Stimulated activated naive CD4-positive, alpha-beta T cell (primary cell): Measurements from ENCODE around the gene GRAP2.
"Not testable (repeated sequence)": the region's sequence is repeated elsewhere in the genome, so short reads cannot be mapped to it uniquely, and the experiment has no call there.

Source experiments
- DNase-seq, 6 experiments: peaks; one replicate each; lab custom pipeline; 2025; lab: John Stamatoyannopoulos, UW

Gene GRAP2

GRCh38 chr22:39967103-39967829, 66.4 kb downstream of the GRAP2 start:
- no peak for DNase-seq

- DNase-seq = no peak
Observed at GRCh38 chr22:39967996-39968972, 67.4 kb downstream of the GRAP2 start.

- no peak for DNase-seq
Observed at GRCh38 chr22:39970742-39971141, 69.9 kb downstream of the GRAP2 start.

DNA sequence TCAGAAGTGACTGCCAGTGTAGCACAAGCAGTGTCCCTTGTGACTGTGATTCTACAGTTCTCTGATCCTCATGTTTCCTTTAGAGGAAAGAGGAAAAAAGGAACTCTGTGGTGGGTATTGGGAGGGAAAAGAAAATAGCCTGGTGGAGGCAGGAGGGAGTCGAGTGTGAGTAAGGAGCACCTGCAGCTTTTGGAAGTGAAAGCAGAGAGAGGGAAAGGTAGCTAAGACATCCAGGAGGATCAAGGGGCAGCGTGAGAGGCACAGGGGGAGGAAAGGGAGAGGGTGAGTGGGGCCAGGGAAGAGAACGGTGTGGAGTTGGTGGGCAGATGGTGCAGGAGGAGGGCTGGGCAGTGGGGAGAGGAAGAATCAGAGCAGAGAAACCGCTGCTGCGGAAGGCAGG, 71.8 kb downstream of the GRAP2 start:
- no peak for DNase-seq

DNA sequence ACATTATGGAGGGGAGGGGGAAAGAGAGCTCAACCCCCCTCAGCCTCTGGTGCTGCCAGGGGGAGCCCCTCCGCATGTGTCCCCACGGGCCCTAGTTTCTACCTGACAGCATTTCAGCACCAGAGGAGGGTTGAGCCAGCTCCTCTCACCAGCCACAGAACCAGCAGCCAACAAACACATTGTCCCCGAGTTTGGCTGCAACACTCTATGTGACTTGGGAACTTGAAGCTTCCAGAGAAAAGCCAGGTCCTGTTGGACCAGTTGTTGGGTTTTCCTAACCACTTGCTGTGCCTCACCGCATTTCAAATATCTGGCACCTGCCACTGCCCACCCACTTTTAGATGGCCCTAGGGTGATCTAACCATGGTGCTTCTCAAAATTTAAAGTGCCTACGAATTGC, 72.8 kb downstream of the GRAP2 start:
- DNase-seq = no peak

DNA sequence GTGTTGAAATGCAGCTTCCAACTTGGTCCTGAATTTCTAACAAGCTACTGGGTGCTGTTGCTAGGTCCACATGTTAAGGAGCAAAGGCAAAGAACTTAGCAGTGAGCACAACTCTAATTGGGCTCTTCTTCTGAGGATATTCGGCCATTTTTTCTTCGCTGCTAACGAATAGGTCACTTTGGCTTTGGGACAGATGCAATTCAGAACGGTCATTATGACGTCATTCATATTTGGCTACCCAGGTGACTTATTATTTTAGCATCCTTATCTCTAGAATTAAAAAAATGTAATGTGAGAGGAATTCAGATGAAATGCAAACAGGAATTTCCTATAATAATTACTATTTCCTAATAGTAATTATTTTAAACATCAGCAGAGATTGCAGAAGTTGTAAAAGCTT, 73.2 kb downstream of the GRAP2 start:
- DNase-seq = no peak

DNA sequence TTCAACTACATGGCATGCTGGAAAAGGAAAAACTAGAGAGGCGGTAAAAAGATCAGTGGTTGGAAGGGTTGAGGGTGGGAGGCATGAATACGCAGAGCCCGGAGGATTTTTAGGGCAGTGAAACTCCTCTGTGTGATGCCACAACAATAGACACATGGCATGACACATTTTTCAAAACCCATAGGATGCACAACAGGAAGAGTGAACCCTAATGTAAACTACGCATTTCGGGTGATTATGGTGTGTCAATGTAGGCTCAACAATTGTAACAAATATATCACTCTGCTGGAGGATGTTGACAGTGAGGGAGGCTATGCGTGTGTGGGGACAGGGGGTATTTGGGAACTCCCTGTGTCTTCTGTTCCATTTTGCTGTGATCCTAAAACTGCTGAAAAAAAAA, 78.2 kb downstream of the GRAP2 start:
- DNase-seq = no peak

GRCh38 chr22:39979458-39979857, 78.6 kb downstream of the GRAP2 start:
- no peak for DNase-seq

DNA sequence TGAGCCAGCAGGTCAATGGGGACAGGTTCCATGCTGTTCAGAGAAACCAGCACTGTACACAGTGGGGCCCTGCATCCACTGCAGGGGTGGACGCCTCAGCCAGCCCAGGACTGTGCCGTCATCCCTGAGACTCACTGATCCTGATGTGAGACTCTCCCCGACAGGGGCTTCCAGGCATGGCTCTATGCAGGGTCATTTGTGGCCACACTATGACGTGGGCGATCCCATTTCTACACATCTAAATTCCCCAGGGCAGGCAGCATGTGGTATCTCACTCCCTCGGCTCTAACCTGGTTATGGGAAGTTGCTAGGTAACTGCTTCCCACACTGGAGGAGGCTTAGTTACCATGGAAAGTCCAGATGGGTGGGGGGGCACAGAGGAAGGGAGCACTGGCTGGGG, 79.7 kb downstream of the GRAP2 start:
- DNase-seq = no peak

DNA sequence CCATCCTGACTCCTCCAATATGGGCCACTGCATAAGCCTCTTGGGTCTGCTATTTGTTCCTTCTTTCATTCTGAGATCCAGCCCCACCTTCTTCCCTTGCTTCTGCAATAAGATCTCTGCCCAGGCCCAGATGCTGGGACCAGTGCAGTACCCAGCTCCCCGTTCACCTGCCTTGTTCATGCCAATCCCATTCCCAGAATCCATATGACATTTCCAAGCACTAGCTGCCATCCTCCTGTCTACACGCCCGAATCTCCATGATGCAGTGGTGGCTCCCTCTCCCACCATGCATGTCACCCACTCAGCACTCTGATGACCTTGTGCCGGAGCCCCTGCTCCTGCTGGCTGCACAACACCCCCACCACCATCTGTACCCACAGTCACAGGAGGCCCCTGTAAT, 82.5 kb downstream of the GRAP2 start:
- no peak for DNase-seq

GRCh38 chr22:39984006-39984405, 83.1 kb downstream of the GRAP2 start:
- DNase-seq = no peak

- no peak for DNase-seq
Observed at GRCh38 chr22:39984746-39985145, 83.9 kb downstream of the GRAP2 start.

DNA sequence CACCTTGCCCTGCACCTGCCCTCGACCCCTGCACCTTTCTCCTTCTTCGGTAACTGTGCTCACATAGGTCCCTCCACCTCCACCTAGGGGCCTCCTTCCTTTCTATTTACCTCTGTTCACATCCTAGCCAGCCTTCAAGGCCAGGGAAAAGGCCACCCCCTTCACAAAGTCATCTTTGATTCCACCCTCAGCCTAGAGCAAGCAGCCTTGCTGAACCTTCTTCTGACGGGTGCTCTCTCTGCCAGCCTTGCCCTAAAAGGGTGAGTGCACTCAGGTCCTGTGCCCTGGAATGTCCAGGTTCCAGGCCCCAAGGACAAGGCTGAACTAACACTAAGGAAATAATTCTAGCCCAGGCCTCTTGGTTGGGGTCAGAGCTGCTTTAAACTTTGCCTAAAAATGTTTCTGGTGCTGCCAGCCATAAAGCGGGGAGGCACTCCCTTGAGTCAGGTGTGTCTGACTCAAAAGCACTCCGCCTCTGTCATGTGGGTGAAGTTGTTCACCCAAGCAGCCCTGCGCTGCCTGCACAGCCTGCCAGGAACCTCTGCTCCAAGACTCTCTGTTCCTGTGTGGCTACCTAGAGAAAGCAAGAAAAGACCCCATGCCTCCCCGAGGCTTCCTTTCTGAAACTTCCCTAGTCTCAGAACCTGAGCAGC, 84.6 kb downstream of the GRAP2 start:
- peak in 2 of 6 experiments; percentile 18 to 45 for DNase-seq

DNA sequence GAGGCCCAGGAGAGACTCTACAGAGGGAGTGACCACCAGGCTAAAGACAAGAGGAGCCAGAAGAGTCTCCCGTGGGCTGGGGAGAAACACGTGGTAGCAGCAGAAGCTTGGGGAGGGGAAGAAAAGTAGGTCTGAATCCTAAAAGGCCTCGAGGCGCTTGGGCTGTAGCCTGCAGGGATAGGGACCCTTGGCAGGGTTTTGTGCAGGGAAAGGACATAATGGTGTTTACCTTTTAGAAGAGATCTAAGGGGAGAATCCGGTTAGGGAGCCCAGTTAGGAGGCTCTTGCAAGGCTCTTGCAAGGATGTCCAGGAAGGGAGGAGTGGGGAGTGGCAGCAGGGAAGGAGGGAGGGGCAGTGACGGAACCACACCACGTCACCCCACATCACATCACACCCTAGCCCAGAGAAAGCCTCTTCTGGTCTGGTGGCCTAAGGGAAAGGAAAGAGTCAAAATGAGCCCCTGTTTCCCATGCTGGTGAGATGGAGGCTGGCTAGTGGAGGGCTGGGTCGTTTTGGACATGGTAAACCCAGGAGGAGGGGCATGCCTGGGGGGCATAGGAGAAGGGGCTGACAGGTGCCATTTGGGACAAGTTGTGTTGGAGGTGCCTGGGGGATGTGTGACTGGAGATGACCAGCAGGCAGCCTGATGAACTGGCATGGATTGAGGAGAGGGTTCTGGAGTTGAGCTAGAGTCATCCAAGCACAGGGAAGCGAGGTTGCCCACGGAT, 87.7 kb downstream of the GRAP2 start:
- DNase-seq = no peak

DNA sequence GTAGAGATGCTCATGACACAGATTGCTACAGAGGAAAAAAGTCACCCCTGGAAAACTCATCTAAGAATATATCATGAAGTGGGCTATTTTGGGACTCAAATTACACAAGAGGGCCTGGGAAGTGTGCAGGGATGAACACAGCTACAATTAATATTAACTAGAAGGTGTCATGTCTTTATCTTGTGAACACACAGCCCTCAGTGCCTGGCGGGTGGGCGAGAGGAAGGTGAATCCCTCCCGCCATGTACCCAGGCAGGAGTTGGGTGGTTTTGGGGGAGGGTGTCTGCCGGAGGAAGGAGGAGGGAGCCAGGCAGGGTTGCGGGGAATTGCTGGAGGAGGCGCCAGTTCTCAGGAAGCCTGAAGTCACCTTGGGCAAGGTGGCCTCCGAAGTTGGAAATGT, 88.7 kb downstream of the GRAP2 start:
- no peak for DNase-seq

GRCh38 chr22:39990686-39991085, 89.8 kb downstream of the GRAP2 start:
- no peak for DNase-seq

DNA sequence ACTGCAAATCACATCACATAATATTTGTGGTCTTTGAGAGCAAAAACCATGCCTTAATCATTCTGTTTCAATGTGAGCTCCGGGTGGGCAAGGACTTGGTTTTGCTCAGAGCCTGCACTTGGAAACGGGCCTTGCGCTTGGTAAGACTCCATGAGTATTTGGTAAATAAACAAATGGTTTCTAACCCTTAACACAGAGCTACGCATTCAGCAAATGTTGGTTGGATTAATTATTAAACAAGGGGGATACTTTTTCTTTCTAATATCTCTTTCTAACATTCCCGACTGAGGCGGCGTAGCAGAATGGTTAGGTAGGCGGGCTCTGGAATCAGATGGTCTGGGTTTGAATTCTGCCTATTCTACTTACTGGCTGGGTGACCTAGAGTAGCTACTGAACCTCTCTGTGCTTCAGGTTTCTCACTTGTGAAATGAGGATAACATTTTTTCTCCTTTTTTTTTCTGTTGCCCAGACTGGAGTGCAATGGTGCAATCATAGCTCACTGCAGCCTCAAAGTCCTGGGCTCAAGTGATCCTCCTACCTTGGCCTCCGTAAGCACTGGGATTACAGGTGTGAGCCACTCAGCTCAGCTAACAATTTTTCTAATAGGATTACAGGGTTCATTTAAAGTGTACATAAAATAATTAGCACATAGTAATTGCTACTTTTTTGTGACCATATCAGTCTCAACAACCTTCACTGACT, 90.4 kb downstream of the GRAP2 start:
- no peak for DNase-seq

DNA sequence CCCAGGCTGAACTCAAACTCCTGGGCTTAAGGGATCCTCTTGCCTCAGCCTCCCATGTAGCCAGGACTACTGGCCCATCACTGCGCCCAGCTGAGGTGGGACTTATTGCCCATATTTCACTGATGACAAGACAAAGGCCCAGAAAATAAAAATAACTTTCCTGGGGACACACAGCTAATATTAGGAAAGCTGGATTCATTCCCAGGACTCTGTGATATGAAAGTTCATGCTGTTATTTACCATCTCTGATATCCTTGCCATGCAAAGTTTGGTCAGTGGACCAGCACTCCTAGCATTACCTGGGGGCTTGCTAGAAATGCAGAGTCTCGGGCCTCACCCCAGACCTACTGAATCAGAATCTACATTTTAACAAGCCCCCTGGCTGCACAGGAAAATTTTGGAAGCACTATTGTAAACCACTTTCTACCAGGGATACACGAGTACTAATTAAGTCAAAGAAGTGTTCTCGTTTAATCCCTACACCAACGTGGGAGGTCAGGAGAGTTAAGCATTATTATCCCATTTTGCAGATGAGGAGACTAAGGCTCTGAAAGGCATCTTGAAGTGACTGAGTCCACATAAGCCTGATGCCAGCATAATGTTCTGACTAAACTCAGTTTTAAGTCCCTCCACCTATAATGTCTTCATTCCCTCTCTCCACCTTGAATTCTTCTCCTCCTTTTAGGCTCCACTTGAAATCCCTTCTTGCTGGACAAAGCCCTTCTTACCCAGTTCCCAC, 91.4 kb downstream of the GRAP2 start:
- no peak for DNase-seq

- not testable (repeated sequence) for DNase-seq
Observed at GRCh38 chr22:39992894-39993293, 92.0 kb downstream of the GRAP2 start.

DNA sequence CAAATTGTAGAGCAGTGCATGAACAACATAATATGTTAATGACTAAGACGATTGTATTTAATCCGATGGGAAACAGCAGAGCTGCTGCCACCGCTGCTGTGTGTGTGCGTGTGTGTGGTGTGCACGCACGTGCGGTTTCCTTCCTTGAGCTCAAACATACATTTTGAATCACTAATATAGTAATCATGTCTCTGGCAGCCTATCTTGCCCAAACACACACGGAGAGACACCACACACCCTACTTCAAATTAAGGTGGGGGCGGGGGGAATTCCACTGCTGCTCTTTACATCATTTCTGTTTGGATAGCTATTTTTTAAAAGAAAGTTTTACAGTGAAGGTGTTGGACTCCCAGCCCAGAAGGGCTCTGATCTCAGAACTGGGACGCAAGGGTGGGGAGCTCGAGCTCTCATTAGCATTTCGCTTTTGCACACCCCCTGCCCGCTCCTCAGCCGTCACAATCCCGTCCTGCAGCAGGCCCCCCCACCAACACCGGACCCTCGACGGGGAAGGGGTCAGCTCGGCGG, 93.2 kb downstream of the GRAP2 start:
- DNase-seq = peak; percentile 55 to 82 (median 72)
